Hepatocyte (in vitro differentiated cells): ENCODE results near the gene GNAT1. TPM values are rescaled to one million over a fixed set of nuclear protein-coding genes. Genes with fewer than 3 reads are reported as not detected.

Experiments used
- DNase-seq: peaks from one replicate; pipeline ENCODE4 v3.0.0-alpha.2; 2016; ENCODE audit warnings: low spot score
- H2AFZ ChIP-seq: fragments of 200-600 bp; sonication (generic); 2 replicates; pipeline ENCODE4 v1.6.0; 2016; ENCODE audit warnings: antibody characterized with exemption, mild to moderate bottlenecking
- H3K27ac ChIP-seq: fragments of 200-600 bp; sonication (generic); 2 replicates; pipeline ENCODE4 v1.5.1; 2016; ENCODE audit warnings: mild to moderate bottlenecking
- H3K27me3 ChIP-seq: fragments of 200-600 bp; sonication (generic); 2 replicates; pipeline ENCODE4 v1.6.1; 2016
- H3K36me3 ChIP-seq: fragments of 200-600 bp; sonication (generic); replicated peaks from 2 replicates; pipeline ENCODE4 v1.5.1; 2016; ENCODE audit warnings: low read depth; ENCODE audit not compliant: insufficient read depth
- H3K4me1 ChIP-seq: fragments of 200-600 bp; sonication (generic); 2 replicates; pipeline ENCODE4 v1.5.1; 2016; ENCODE audit warnings: mild to moderate bottlenecking, moderate library complexity; ENCODE audit not compliant: insufficient read depth
- H3K4me2 ChIP-seq: fragments of 200-600 bp; sonication (generic); 2 replicates; pipeline ENCODE4 v1.6.0; 2016
- H3K4me3 ChIP-seq: fragments of 200-600 bp; sonication (generic); 2 replicates; pipeline ENCODE4 v1.5.1; 2016; ENCODE audit warnings: mild to moderate bottlenecking
- H3K79me2 ChIP-seq: fragments of 200-600 bp; sonication (generic); 2 replicates; pipeline ENCODE4 v1.6.0; 2017; ENCODE audit warnings: mild to moderate bottlenecking
- H3K9me2 ChIP-seq: fragments of 200-600 bp; sonication (generic); replicated peaks from 2 replicates; pipeline ENCODE4 v1.6.0; 2017; ENCODE audit warnings: mild to moderate bottlenecking; ENCODE audit not compliant: insufficient read depth
- H3K9me3 ChIP-seq: fragments of 200-600 bp; sonication (generic); 2 replicates; pipeline ENCODE4 v1.5.1; 2016; ENCODE audit warnings: low read depth, mild to moderate bottlenecking
- H4K20me1 ChIP-seq: fragments of 200-600 bp; sonication (generic); 2 replicates; pipeline ENCODE4 v1.6.0; 2016; ENCODE audit warnings: mild to moderate bottlenecking; ENCODE audit not compliant: insufficient read depth, poor library complexity, severe bottlenecking
- CTCF ChIP-seq: fragments of 200-600 bp; sonication (generic); IDR thresholded peaks from 2 replicates; pipeline ENCODE4 v1.5.1; 2016; ENCODE audit warnings: antibody characterized with exemption, mild to moderate bottlenecking; ENCODE audit not compliant: poor library complexity
- EZH2 ChIP-seq: fragments of 200-600 bp; sonication (generic); IDR thresholded peaks from 2 replicates; pipeline ENCODE4 v1.6.1; 2016; ENCODE audit warnings: antibody characterized with exemption, mild to moderate bottlenecking, borderline replicate concordance
- EZH2phosphoT487 ChIP-seq: fragments of 200-600 bp; sonication (generic); IDR thresholded peaks from one replicate; pipeline ENCODE4 v1.6.1; 2018; ENCODE audit warnings: antibody characterized with exemption, mild to moderate bottlenecking, low read depth, moderate library complexity; ENCODE audit not compliant: unreplicated experiment, severe bottlenecking
- WGBS: methylation state at CpG from one replicate; pipeline ENCODE4 v1.1.6; 2016; ENCODE audit warnings: low lambda C conversion rate; ENCODE audit errors: missing lambda C conversion rate; 5-methylcytosine and 5-hydroxymethylcytosine counted together
- polyA plus RNA-seq: library from polyadenylated mRNA; unstranded; fragments of >200 nt; fragmentation: Nextera tagmentation; extraction: Ambion mirVana; gene quantifications from 2 replicates; pipeline ENCODE4 v1.2.1, GENCODE V29; 2016
- total RNA-seq: library from RNA; depleted of rRNA; stranded (reverse); fragments of >200 nt; gene quantifications from 2 replicates; pipeline ENCODE4 v1.2.3, GENCODE V29; 2014

GNAT1 gene
- total and polyA plus RNA-seq, 2 experiments from 2014 or later = not detected

DNA sequence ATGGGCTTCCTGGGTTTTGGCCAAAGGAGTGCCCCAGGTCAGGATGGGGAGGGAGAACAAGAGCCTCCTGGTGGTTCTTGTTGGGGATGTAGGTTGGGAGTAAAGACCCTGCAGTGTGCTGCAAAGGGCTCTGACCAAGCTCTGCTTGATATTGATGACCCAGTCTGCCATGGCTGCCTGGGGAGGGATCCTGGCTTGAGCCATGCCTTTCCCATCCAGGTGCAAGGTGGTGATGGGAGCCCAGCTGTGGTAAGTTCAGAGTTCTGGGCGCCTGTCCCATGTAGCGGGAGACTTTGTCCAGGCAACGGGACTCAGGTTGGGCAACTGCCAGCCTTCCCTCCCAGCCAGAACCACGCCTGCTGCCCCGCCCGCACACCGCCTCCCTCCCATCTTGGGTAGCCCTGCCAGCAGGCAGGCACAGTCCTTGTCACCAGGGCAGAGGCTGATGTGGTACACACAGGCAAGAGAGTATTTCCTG is 47.2 kb downstream of the GNAT1 start:
- WGBS = 88% methylated on average over 7 of the region's 7 CpGs
- H3K27me3 ChIP-seq = no peaks in the 10 kb centered on the region
- H4K20me1 ChIP-seq = peaks cover 57% of the 10 kb centered on the region
- peaks cover 19% of the 10 kb centered on the region for H3K4me1 ChIP-seq
- no peak overlapping the region for H2AFZ ChIP-seq
- H3K4me3 ChIP-seq = peak overlapping the region; percentile 48
- no peaks in the 10 kb centered on the region for H3K9me2 ChIP-seq
- H3K79me2 ChIP-seq = peaks cover 74% of the 10 kb centered on the region
- H3K4me2 ChIP-seq = peak overlapping the region; percentile 100
- H3K27ac ChIP-seq = peak overlapping the region; percentile 80
- no peak for TF ChIP-seq EZH2
- TF ChIP-seq CTCF = no peak
- TF ChIP-seq EZH2phosphoT487 = no peak
- no peaks in the 10 kb centered on the region for H3K36me3 ChIP-seq
- peak; percentile 50 for DNase-seq
- H3K9me3 ChIP-seq = no peaks in the 10 kb centered on the region

DNA sequence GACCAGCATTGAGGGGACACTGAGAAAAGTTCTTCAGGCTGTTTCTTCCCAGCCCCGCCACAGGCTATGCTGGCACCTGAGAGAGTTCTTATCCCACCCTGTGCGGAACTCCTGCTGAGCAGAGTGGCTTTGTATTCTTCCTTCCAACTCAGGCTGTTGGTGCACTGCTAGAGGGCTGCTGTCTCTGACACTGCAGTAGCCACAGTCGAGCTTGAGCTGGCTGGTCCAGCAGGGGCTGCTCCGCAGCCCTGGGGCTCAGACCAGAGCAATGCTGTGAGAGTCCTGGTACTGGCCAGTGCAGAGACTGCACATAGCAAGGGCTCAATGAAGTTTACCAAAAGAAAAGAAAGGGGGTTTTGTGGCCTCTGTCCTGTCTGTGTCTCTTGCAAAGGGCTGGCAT is 48.2 kb downstream of the GNAT1 start:
- Histone ChIP-seq H3K27ac (no peak overlapping the region), H3K4me2 (peak overlapping the region; percentile 100), H3K4me3 (no peak overlapping the region), H3K79me2 (peaks cover 85% of the 10 kb centered on the region), H3K9me3 (no peaks in the 10 kb centered on the region), H2AFZ (no peak overlapping the region), H3K36me3 (no peaks in the 10 kb centered on the region), H4K20me1 (peaks cover 57% of the 10 kb centered on the region), H3K27me3 (no peaks in the 10 kb centered on the region), H3K4me1 (peaks cover 19% of the 10 kb centered on the region), H3K9me2 (no peaks in the 10 kb centered on the region)
- DNase-seq = no peak
- TF ChIP-seq CTCF (no peak), EZH2 (no peak), EZH2phosphoT487 (no peak)
- WGBS = 71% methylated on average over 4 of the region's 4 CpGs

- no peaks in the 10 kb centered on the region for H3K27me3 ChIP-seq
- H3K27ac ChIP-seq = no peak overlapping the region
- peak; percentile 44 for DNase-seq
- peaks cover 29% of the 10 kb centered on the region for H3K4me1 ChIP-seq
- peaks cover 98% of the 10 kb centered on the region for H3K79me2 ChIP-seq
- TF ChIP-seq EZH2 (no peak), CTCF (no peak), EZH2phosphoT487 (no peak)
- H2AFZ ChIP-seq = no peak overlapping the region
- peak overlapping the region; percentile 29 for H3K4me2 ChIP-seq
- H3K9me2 ChIP-seq = no peaks in the 10 kb centered on the region
- 62% methylated on average over 4 of the region's 4 CpGs for WGBS
- no peaks in the 10 kb centered on the region for H3K9me3 ChIP-seq
- no peaks in the 10 kb centered on the region for H3K36me3 ChIP-seq
- peaks cover 57% of the 10 kb centered on the region for H4K20me1 ChIP-seq
- H3K4me3 ChIP-seq = no peak overlapping the region
These were observed 49.8 kb downstream of the GNAT1 start for GRCh38 chr3:50241163-50241562.
